ENCODE measurements around the gene PVALB. TPM values are rescaled to one million over a fixed set of nuclear protein-coding genes. Genes with fewer than 3 reads are reported as not detected.

PVALB gene
- total and polyA plus RNA-seq, 9 of the 15 experiments (the other 6 are each of a cell fraction or from before 2014, with no cell fraction given), result not detected

DNA sequence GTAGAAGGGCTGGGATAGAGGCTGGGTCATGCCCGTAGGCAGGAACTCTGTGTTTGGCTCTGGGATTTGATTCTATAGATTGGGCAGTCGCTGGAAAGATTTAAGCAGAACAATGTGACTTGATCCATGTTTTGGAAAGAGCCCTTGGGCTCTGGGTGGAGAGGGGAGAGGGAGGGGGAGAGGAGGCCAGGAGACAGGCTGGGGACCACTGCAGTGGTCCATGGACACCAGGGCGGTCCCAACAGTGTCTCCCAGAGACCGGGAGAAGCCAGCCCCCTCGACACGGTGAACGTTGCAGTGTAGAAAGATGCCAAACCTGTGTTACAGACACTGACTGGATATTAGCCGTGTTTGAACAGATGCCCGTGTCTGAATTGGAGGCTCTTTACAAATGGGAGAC lies 19.5 kb downstream of the PVALB start (continued):
- TF ChIP-seq, protein P1, sequence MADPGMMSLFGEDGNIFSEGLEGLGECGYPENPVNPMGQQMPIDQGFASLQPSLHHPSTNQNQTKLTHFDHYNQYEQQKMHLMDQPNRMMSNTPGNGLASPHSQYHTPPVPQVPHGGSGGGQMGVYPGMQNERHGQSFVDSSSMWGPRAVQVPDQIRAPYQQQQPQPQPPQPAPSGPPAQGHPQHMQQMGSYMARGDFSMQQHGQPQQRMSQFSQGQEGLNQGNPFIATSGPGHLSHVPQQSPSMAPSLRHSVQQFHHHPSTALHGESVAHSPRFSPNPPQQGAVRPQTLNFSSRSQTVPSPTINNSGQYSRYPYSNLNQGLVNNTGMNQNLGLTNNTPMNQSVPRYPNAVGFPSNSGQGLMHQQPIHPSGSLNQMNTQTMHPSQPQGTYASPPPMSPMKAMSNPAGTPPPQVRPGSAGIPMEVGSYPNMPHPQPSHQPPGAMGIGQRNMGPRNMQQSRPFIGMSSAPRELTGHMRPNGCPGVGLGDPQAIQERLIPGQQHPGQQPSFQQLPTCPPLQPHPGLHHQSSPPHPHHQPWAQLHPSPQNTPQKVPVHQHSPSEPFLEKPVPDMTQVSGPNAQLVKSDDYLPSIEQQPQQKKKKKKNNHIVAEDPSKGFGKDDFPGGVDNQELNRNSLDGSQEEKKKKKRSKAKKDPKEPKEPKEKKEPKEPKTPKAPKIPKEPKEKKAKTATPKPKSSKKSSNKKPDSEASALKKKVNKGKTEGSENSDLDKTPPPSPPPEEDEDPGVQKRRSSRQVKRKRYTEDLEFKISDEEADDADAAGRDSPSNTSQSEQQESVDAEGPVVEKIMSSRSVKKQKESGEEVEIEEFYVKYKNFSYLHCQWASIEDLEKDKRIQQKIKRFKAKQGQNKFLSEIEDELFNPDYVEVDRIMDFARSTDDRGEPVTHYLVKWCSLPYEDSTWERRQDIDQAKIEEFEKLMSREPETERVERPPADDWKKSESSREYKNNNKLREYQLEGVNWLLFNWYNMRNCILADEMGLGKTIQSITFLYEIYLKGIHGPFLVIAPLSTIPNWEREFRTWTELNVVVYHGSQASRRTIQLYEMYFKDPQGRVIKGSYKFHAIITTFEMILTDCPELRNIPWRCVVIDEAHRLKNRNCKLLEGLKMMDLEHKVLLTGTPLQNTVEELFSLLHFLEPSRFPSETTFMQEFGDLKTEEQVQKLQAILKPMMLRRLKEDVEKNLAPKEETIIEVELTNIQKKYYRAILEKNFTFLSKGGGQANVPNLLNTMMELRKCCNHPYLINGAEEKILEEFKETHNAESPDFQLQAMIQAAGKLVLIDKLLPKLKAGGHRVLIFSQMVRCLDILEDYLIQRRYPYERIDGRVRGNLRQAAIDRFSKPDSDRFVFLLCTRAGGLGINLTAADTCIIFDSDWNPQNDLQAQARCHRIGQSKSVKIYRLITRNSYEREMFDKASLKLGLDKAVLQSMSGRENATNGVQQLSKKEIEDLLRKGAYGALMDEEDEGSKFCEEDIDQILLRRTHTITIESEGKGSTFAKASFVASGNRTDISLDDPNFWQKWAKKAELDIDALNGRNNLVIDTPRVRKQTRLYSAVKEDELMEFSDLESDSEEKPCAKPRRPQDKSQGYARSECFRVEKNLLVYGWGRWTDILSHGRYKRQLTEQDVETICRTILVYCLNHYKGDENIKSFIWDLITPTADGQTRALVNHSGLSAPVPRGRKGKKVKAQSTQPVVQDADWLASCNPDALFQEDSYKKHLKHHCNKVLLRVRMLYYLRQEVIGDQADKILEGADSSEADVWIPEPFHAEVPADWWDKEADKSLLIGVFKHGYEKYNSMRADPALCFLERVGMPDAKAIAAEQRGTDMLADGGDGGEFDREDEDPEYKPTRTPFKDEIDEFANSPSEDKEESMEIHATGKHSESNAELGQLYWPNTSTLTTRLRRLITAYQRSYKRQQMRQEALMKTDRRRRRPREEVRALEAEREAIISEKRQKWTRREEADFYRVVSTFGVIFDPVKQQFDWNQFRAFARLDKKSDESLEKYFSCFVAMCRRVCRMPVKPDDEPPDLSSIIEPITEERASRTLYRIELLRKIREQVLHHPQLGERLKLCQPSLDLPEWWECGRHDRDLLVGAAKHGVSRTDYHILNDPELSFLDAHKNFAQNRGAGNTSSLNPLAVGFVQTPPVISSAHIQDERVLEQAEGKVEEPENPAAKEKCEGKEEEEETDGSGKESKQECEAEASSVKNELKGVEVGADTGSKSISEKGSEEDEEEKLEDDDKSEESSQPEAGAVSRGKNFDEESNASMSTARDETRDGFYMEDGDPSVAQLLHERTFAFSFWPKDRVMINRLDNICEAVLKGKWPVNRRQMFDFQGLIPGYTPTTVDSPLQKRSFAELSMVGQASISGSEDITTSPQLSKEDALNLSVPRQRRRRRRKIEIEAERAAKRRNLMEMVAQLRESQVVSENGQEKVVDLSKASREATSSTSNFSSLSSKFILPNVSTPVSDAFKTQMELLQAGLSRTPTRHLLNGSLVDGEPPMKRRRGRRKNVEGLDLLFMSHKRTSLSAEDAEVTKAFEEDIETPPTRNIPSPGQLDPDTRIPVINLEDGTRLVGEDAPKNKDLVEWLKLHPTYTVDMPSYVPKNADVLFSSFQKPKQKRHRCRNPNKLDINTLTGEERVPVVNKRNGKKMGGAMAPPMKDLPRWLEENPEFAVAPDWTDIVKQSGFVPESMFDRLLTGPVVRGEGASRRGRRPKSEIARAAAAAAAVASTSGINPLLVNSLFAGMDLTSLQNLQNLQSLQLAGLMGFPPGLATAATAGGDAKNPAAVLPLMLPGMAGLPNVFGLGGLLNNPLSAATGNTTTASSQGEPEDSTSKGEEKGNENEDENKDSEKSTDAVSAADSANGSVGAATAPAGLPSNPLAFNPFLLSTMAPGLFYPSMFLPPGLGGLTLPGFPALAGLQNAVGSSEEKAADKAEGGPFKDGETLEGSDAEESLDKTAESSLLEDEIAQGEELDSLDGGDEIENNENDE (IDR thresholded peaks at IDR 0.05; ENCODE audit: low read depth, low read length), result no peak
- TF ChIP-seq, protein P2, sequence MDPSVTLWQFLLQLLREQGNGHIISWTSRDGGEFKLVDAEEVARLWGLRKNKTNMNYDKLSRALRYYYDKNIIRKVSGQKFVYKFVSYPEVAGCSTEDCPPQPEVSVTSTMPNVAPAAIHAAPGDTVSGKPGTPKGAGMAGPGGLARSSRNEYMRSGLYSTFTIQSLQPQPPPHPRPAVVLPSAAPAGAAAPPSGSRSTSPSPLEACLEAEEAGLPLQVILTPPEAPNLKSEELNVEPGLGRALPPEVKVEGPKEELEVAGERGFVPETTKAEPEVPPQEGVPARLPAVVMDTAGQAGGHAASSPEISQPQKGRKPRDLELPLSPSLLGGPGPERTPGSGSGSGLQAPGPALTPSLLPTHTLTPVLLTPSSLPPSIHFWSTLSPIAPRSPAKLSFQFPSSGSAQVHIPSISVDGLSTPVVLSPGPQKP (CRISPR knock-in tag; IDR thresholded peaks at IDR 0.05), result no peak
- TF ChIP-seq BACH1 (tag; IDR thresholded peaks at IDR 0.05), result no peak
- no peak for TF ChIP-seq GTF2E2 (tag; IDR thresholded peaks at IDR 0.05)

Measured in K562 (cell line).